ENCODE measurements around the gene ATP12A.

DNA sequence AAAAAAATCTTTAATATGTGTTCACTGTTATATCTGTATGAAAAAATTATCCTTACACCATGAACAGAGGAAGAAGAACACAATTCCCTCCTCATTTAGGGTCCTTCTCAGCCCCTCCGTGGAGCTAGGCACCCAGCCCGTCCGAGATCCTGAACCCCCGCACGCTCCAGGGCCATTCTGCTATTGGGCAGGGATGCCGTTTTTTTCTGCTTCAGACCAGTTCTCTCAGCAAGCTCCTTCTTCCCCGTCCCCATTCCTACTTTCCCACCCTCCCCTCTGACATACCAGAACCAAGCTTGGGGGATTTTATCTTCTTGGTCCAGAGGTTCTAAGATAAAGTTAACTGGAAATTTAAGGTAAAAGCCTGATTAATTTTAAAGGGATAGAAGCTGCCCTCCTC lies 36.2 kb downstream of the ATP12A start:
- TF ChIP-seq, protein P1, sequence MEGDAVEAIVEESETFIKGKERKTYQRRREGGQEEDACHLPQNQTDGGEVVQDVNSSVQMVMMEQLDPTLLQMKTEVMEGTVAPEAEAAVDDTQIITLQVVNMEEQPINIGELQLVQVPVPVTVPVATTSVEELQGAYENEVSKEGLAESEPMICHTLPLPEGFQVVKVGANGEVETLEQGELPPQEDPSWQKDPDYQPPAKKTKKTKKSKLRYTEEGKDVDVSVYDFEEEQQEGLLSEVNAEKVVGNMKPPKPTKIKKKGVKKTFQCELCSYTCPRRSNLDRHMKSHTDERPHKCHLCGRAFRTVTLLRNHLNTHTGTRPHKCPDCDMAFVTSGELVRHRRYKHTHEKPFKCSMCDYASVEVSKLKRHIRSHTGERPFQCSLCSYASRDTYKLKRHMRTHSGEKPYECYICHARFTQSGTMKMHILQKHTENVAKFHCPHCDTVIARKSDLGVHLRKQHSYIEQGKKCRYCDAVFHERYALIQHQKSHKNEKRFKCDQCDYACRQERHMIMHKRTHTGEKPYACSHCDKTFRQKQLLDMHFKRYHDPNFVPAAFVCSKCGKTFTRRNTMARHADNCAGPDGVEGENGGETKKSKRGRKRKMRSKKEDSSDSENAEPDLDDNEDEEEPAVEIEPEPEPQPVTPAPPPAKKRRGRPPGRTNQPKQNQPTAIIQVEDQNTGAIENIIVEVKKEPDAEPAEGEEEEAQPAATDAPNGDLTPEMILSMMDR (conservative IDR thresholded peaks at IDR 0.05; ENCODE audit: low read depth, low read length), result no peak
- TF ChIP-seq EZH2 (IDR thresholded peaks at IDR 0.05; ENCODE audit: borderline replicate concordance, low read depth, low read length, poor library complexity, severe bottlenecking), result no peak

Measured in A673 (cell line).